Measurements from ENCODE around the gene CENPM. TPM values are rescaled to one million over a fixed set of nuclear protein-coding genes. Genes with fewer than 3 reads are reported as not detected.
A peak's percentile ranks its signal among the peaks of the same experiment; 100 is the strongest.

The CENPM gene
- total RNA-seq, 1 donor from 2014 or later, result 2.0 TPM

DNA sequence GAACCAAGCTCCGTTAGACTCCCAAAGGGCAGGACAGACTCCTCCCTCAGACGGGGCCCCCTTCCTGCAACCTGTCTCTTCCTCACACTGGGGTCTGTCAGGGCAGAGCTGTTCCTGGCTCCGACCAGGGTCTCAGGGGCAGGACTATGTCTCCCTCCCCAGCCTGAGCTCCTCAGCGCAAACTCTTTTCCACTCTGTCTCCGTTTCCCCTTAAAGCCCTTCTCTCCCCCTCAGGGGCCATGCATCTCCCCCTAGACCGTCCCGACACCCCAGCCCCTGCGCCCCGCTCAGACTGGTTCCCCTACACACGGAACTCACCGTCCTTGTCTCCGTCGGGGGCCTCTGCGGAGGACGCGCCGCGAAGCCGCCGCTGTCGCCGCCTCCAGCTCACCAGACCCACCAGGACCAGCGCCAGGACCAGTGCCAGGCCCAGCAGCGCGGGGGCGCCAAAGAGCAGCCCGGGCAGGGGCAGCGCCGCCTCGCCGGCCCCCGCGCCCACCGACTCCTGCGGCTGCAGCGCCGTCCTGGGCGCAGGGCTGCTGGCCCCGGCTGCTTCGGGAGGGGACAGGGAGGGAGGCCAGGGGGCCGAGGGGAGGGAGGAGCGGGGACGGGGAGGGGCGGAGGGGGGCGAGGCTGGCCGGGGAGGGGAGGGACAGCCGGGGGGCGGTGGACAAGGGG is 21.0 kb downstream of the CENPM start:
- DNase-seq (ENCODE audit: low read depth) (no peak), FAIRE-seq (no peak)
- H4K20me1 ChIP-seq (ENCODE audit: insufficient read depth, low read length), result no peaks in the 10 kb centered on the region
- peak overlapping the region; percentile 75 for H3K4me2 ChIP-seq (ENCODE audit: low read length)
- H3K27me3 Mint-ChIP-seq (ENCODE audit: low read depth, unreplicated experiment), result peaks cover 36% of the 10 kb centered on the region
- no peaks in the 10 kb centered on the region for H3K36me3 Mint-ChIP-seq (ENCODE audit: low read depth, unreplicated experiment)
- H3K4me3 ChIP-seq (ENCODE audit: insufficient read depth, low read depth, low read length), result no peak overlapping the region
- no peaks in the 10 kb centered on the region for H3K9me3 ChIP-seq (ENCODE audit: insufficient read depth, low read depth, low read length)
- TF ChIP-seq EZH2 (IDR thresholded peaks at IDR 0.05; ENCODE audit: insufficient read depth, low read length), result peak; percentile 76
- TF ChIP-seq, protein P1, sequence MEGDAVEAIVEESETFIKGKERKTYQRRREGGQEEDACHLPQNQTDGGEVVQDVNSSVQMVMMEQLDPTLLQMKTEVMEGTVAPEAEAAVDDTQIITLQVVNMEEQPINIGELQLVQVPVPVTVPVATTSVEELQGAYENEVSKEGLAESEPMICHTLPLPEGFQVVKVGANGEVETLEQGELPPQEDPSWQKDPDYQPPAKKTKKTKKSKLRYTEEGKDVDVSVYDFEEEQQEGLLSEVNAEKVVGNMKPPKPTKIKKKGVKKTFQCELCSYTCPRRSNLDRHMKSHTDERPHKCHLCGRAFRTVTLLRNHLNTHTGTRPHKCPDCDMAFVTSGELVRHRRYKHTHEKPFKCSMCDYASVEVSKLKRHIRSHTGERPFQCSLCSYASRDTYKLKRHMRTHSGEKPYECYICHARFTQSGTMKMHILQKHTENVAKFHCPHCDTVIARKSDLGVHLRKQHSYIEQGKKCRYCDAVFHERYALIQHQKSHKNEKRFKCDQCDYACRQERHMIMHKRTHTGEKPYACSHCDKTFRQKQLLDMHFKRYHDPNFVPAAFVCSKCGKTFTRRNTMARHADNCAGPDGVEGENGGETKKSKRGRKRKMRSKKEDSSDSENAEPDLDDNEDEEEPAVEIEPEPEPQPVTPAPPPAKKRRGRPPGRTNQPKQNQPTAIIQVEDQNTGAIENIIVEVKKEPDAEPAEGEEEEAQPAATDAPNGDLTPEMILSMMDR (IDR thresholded peaks at IDR 0.05; ENCODE audit: insufficient read depth, low read depth, low read length), result no peak
- H3K36me3 ChIP-seq (ENCODE audit: insufficient read depth, low read length), result no peaks in the 10 kb centered on the region
- no peaks in the 10 kb centered on the region for H3K4me1 ChIP-seq (ENCODE audit: insufficient read depth, low read length)
- peak overlapping the region; percentile 40 for H3K4me3 Mint-ChIP-seq (ENCODE audit: unreplicated experiment)
- no peak overlapping the region for H3K27ac ChIP-seq (ENCODE audit: low read depth, low read length)
- peak overlapping the region; percentile 35 for H3K9ac ChIP-seq (ENCODE audit: low read length)
- H2AFZ ChIP-seq (ENCODE audit: low read depth, low read length), result no peak overlapping the region
- H3K27me3 ChIP-seq (ENCODE audit: insufficient read depth, low read length), result peaks cover 10% of the 10 kb centered on the region
- H3K4me1 Mint-ChIP-seq (ENCODE audit: low read depth, unreplicated experiment), result peaks cover 3% of the 10 kb centered on the region
- no peaks in the 10 kb centered on the region for H3K79me2 ChIP-seq (ENCODE audit: insufficient read depth, low read length)
- H3K9me3 Mint-ChIP-seq (ENCODE audit: unreplicated experiment), result no peaks in the 10 kb centered on the region
- H3K27ac Mint-ChIP-seq (ENCODE audit: unreplicated experiment), result no peak overlapping the region

DNA sequence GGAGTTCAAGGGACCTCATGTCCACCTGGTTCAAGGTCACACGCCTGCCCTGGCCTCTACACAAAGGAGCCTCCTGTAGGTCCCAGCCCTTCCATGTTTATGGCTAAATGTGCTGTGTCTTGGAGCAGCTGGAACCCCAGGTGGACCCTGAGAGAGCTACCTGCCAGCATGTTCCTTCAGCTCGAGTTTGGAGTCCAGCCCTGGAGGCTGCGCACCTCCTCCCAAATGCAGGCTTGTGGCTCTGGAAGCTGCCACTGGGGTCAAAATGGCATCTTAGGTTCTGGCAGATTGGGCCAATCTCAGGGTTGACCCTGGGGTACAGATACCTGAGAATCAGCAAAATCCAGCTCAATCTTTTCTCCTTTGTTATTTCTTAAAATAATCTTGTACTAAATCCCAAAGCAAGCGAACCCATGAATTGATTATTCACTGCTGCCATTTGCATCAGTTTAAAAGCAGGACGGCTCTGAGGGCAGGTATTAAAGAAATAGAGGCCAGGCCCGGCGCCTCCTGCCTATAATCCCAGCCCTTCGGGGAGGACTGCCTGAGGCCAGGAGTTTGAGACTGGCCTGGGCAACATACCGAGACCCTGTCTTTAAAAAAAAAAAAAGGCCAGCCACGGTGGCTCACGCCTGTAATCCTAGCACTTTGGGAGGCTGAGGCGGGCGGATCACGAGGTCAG is 23.2 kb downstream of the CENPM start:
- Mint-ChIP-seq H3K4me3 (ENCODE audit: unreplicated experiment) (no peak overlapping the region), H3K27me3 (ENCODE audit: low read depth, unreplicated experiment) (peaks cover 32% of the 10 kb centered on the region), H3K9me3 (ENCODE audit: unreplicated experiment) (no peaks in the 10 kb centered on the region), H3K36me3 (ENCODE audit: low read depth, unreplicated experiment) (no peaks in the 10 kb centered on the region), H3K4me1 (ENCODE audit: low read depth, unreplicated experiment) (no peaks in the 10 kb centered on the region), H3K27ac (ENCODE audit: unreplicated experiment) (no peak overlapping the region)
- Histone ChIP-seq H3K4me1 (ENCODE audit: insufficient read depth, low read length) (peaks cover 3% of the 10 kb centered on the region), H3K9ac (ENCODE audit: low read length) (no peak overlapping the region), H3K36me3 (ENCODE audit: insufficient read depth, low read length) (no peaks in the 10 kb centered on the region), H3K27me3 (ENCODE audit: insufficient read depth, low read length) (peaks cover 10% of the 10 kb centered on the region), H3K4me3 (ENCODE audit: insufficient read depth, low read depth, low read length) (no peak overlapping the region), H3K9me3 (ENCODE audit: insufficient read depth, low read depth, low read length) (no peaks in the 10 kb centered on the region), H4K20me1 (ENCODE audit: insufficient read depth, low read length) (no peaks in the 10 kb centered on the region), H3K79me2 (ENCODE audit: insufficient read depth, low read length) (no peaks in the 10 kb centered on the region), H2AFZ (ENCODE audit: low read depth, low read length) (no peak overlapping the region), H3K4me2 (ENCODE audit: low read length) (no peak overlapping the region), H3K27ac (ENCODE audit: low read depth, low read length) (no peak overlapping the region)
- TF ChIP-seq EZH2 (IDR thresholded peaks at IDR 0.05; ENCODE audit: insufficient read depth, low read length), result no peak
- TF ChIP-seq, protein P1 (IDR thresholded peaks at IDR 0.05; ENCODE audit: insufficient read depth, low read depth, low read length), result no peak
- FAIRE-seq (no peak), DNase-seq (ENCODE audit: low read depth) (no peak)

Data from astrocyte (in vitro differentiated cells and primary cell).